Stimulated activated CD8-positive, alpha-beta memory T cell treated with anti-CD3 and anti-CD28 coated beads, Interleukin-4, amount 100 ng/mL, for 24 hours (primary cell): Measurements from ENCODE around the gene CMC4.

Experiments used
- DNase-seq: peaks from one replicate; pipeline ENCODE4 v3.0.0-alpha.2; 2020; ENCODE audit warnings: low read depth

Gene CMC4

DNA sequence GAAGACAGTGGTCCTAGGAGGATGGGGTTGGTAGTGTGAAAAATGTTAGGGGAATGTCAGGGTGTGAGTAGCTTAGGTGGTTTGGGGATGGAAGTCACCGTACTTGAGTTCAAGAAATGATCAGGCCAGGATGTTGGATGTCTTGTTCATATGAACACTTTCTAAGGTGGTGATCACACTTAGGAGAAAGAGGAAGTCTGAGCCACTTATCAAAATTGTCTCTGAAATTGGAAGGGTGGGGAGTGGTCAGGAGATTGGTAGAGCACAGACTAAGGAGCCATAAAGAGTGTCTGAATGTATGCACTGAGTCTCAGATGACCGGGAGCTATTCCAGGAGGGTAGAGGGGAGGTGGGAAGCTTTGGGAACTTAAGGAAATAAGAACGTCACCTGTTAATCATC, 17.3 kb downstream of the CMC4 start:
- DNase-seq, result no peak

DNA sequence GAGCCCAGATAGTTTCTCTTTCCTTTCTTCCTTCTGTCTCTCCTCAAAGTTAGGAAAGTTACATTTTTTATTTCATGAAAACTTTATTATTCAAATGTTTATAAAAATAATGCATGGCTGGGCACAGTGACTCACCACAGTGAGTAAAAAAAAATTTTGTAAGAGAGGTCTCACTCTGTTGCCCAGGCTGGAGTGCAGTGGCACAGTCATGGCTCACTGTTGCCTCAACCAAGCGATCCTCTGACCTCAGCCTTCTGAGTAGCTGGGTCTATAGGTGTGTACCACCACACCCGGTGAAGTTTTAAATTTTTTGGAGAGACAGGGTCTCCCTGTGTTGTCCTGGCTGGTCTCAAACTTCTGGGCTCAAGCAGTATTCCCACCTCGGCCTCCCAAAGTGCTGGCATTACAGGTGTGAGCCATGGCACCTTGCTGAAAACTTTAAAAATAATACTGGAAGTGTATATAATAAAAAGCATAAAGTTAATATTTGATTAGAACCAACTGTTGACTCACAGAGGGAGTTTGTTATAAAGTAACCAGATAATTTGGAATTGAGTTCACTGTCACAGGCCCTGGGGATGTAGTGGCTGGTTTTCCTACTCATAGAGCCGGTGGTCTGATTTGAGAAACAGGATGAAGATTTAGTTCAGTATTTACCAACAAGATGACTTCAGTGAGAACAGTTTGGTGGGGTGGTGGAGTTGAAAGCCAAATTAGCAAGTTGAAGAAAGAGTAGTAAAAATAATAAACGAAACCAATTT, 18.0 kb downstream of the CMC4 start:
- DNase-seq, result no peak

DNA sequence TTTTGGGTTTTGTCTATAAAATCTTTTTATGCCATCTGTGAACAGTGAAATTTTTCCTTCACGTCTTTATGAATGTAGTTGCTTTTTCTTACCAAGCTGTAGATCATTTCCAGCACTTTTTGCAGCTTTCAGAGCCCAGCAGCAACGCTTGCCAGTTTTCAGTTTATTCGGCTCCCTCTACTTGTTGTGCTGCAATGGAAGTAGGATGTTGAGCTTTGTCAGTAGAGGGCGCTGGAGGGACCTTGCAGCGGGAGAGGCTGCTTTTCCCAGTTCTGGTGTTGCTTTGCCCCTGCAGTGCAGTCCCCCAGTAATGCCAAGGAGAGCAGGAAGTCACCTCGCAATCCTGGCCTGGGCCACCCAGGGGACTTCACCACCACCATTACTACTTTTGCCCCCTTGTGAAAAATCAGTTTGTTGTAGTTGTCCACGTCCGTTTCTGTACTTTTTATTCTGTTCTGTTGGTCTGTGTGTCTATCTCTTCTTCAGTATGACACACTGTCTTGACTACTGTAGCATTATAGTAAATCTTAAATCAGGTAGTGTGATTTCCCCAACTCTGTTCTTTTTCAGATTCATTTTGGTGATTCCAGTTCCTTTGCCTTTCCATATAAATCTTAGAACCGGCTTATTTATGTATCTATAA, 21.8 kb downstream of the CMC4 start:
- DNase-seq, result peak; percentile 7

DNA sequence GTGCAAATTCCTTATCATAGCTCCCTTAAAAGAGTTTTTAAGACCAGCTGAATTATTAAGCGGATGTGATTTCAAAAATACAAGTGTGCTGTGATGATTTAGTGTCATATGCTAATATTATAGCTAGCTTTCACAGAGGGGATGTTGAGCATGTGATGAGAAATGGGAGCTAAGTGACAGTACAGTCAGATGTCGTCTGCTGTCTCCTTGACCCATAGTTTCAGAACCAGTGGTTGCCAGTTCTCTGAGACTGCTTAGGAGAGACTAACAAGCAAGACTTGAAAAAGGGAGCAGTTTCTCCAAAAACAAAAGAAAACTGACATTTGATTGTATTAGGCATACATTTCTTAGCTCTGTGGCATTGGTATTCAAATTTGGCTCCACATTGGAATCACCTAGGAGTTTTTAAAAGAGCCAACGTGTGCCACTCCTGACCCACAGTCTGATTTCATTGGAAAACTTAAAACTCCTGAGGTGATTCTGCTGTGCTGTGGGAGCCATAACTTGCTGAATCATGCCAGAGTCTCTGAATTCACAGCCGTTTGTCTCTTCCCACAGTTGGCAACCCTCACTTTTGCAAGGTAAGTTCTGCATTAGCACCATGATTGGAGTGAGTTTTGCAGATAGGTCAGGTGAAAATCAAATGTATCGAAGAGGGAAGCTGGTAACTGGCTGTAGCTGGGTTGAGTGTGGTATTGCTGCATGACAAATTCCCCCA, 24.0 kb downstream of the CMC4 start:
- DNase-seq, result no peak

DNA sequence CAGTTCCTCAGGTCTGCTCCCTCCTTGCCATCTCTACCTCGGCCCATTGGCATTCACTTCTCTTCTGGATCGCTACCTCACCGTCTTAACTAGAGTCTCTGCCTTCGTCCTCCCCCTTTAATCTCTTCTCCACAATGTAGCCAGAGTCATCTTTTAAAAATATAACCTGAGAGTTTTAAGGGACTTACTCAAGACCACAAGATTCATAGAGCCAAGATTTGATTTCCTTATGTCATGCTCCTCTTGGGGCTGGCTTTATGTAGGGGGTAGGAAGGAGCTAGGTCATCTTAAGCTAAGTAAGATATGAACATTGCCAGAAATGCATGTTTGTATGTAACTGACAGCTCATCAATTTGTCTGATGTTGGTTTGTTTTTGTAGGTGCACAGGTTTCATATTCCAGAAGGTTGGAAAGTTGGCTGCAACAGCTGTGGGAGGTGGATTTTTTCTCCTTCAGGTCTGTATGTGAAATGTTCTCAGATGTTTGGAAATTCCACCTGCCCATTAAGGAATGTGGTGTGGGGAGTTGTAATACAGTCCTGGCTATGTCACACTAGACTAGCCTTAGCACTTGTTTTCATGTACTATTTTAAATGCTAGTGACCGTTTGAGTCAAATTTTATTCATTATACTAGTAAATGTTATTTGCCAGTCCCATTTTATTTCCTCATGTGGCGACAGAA, 24.7 kb downstream of the CMC4 start:
- DNase-seq, result no peak

DNA sequence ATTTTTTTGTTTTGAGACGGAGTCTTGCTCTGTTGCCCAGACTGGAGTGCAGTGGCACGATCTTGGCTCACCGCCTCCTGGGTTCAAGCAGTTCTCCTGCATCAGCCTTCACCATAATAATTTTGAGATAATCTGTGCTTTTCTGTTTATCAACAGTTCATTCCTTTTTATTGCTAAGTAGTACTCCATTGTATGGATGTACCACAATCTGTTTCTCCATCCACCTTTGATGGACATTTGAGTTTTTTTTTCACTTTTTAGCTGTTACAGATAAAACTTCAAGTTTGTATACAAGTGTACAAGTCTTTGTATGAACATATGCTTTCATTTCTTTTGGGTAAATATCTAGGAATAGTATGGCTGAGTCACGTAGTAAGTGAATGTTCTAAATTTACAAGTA, 35.2 kb downstream of the CMC4 start:
- DNase-seq, result no peak

DNA sequence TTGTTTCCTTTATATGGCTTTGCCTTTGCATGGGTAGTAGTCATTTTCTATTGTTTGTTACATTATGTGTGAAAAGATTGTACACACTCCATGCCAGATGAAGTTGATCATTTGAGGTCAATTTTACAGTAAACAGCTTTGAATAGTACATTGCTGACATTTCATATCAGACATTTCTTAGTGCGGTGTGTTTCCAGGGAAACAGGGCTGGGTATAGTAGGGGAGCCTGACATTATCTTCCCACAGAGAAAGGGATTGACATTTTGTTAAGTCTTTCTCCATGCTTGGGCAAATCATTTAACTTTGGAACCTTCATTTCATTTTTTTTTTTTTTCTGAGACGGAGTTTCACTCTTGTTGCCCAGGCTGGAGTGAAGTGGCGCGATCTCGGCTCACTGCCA, 39.3 kb downstream of the CMC4 start:
- DNase-seq, result no peak

DNA sequence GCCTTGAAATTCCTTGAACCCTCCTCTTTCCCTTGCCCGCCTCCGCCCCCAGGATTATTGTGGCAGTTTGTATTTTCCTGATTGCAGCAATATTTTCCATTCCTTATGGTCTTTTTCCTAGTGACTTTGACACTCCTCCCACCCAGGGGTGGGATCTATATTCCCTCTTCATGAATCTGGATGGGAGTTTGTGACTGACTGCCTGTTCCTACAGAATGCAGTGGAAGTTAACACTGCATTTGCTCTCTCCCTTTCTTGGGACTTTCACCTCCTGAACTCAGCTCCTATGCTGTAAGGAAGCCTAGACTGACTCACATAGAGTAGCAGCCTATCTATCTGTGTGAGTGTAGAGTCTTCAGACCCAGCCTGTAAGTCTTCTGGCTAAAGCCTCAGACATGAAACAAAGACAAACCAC, 42.1 kb downstream of the CMC4 start:
- no peak for DNase-seq

DNA sequence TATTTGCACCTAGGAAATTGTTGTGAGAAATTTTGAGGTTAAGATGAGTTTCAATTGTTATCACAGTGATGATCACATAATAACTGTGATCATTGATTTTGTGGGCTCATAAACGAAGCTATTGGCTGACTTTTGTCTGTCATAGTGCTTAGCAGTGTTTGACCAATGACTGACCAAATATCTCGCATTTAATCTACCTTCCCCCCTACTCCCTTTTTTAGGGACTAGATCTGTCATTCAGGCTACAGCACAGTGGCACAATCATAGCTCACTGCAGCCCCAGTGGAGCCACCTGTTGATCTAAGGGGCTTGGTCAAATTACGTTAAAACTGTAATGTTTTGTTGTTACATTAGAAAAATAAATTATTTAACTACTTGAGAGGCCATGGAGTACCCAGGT, 42.8 kb downstream of the CMC4 start:
- DNase-seq, result no peak

DNA sequence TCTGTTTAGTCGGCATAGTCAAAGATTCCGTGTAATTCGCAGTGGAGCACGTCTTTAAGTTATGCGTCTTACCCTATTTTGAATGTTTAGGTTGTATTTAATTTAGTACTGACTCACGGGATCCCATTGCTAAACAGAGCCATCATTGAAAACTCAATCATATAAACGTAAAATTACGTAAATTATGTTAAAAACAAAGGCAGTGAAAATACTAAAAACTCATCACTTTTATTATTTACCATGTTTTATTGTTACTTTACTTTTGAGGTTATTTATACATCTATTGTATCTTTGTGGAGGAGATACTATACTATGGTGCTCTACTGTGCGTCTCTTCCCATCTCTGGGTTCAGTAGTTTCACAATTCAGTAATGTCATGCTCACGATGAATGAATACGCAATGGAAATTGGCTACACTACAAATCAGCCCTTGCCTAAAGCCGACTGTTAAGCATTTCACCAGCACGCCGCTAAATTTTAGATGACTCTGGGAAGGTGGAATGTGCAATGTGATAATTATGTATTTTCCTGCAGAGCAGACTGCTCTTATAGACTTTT, 43.3 kb downstream of the CMC4 start:
- DNase-seq, result no peak

DNA sequence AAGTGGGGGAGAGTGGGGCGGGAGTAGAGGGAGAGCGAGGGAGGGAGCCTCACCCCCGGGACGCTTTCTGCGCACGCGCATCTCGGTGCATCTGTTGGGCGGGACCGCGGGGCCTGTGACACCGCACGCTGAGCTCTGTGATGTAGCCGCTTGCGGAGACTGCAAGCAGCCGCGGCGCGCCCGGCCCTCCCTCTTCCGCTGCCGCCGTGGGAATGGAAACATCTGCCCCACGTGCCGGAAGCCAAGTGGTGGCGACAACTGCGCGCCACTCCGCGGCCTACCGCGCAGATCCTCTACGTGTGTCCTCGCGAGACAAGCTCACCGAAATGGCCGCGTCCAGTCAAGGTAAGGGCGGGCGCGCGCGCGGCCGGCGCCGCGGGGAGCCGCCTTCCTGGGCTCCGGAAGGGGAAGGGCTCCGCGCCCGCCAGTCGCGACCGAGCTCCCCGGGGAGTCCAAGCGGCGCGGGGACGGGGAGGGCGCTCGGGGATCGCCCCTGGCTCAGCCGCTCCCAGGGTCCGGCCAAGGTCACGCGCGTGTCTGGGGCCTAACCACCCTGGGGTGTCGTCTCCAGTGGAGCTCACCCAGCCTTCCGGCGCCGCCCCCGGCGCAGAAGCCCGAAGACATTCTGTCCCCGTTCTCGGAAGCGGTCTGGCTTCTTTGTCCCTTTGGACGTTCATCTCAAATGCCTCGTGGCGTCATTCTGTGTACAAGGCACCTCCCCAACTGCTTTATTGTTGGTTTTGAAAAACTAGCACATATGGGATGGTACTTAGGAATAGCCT, 44.0 kb downstream of the CMC4 start, which contains the start of gene FUNDC2:
Gene FUNDC2, plus strand, starts transcription at position 118 of the 782 bp plus-strand sequence. Its CDS starts 95 bp downstream, at position 213.
- peak; percentile 87 for DNase-seq

DNA sequence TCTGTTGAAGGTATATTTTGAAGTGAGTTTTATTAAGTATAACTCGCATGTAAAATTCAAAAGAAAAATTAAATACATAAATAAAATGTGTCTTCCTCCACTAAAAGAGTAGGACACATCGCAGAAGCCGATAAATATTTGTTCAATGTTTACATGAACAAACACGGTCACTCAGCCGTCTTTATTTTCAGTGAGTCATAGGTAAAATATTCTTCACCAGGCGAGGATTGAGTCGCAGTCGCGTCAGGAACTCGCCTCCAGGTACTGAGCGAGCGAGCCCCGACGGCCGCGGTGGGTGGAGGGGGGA, 44.6 kb downstream of the CMC4 start:
- DNase-seq, result no peak

DNA sequence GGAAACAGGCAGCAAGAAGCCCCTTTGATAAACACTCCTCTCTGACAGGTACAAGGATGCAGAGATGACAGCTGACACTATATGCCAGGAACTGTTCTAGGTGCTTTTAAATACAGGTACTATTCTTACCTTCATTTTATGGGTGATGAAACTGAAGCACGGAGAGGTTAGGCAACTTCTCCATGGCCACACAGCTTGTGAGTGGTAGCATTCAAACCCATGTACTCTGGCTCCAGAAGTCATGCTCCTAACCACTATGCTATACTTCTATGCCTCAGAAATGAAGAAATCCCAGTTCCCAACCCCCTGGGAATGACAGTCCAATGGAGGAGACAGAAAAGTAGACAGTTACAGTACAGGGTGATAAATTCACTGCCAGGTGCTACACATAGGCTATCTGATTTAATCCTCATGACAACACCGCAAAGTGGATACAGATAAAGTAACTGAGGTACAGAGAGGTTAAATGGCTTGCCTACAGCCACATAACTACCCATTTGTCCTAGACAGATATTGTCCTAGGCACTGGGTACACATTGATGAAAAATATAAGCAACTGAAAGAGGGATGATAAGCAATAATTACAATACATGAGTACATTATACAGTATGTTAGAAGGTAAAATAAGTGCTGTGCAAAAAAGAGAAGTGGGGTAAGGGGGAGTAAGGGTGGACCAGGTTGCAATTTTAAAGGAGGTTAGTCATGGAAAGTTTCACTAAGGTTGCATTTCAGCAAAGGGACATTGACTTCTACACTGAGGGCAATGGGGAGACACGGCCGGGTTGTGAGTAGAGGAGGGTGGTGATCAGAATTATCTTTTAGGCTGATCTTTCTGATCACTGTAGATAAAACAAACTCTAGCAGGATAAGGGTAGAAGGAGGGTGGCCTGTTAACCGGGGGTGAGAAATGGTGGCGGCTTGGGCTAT, 46.8 kb downstream of the CMC4 start:
- no peak for DNase-seq

DNA sequence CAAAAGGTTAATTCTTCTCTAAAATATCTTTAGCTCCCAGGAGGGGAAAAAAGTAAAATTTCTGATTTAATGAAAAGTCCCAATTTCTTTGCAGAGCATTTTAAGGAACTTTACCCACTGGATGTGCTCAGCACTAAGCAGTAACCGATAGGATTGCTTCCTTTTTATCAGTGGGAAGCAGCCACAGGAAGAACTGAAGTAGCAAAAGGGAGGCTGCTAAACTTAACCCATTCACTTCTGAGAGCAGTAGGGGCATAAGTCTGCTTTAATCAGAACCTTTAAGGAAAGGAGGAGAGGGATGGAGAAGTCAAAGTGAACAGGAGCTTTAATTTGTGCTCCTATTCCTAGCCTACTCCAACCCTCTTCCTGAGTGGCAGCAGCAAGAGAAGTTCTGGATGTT, 48.4 kb downstream of the CMC4 start, which contains the start of gene F8:
Gene F8, minus strand, starts transcription at position 139 of the 400 bp plus-strand sequence. CDS start 171 bp downstream, outside the sequence.
- no peak for DNase-seq

DNA sequence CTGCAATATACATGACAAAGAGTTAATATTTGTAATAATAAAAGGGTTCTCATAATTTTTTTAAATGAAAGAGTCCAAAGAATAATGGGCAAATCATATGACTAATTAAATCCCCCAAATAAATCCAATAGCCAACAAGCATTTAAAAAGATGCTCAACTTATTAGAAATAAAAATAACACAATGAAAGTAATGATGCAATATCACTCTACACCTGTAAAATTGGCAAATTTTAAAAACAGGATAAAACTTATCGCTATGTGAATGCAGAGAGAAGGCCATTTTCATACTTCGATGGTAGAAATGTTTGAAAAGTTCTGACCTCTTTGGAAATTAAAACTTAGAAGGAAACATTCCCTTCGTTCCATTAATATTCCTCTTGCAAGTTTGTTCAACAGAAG, 50.3 kb downstream of the CMC4 start:
- DNase-seq, result no peak
